Activated naive CD8-positive, alpha-beta T cell treated with anti-CD3 and anti-CD28 coated beads for 36 hours (primary cell): Measurements from ENCODE around the gene CSKMT. TPM values are rescaled to one million over a fixed set of nuclear protein-coding genes. Genes with fewer than 3 reads are reported as not detected.
"Not testable (repeated sequence)": the region's sequence is repeated elsewhere in the genome, so short reads cannot be mapped to it uniquely, and the experiment has no call there.

ENCODE experiments used
- DNase-seq: peaks from one replicate; pipeline ENCODE4 v3.0.0; 2021
- H3K27ac Mint-ChIP-seq: one replicate; pipeline ENCODE4 v1.8.0; 2022; ENCODE audit warnings: mild to moderate bottlenecking, moderate library complexity, mixed read lengths
- H3K27me3 Mint-ChIP-seq: one replicate; pipeline ENCODE4 v1.8.0; 2022; ENCODE audit warnings: mild to moderate bottlenecking, mixed read lengths
- H3K36me3 Mint-ChIP-seq: one replicate; pipeline ENCODE4 v1.8.0; 2021; ENCODE audit warnings: mild to moderate bottlenecking, mixed read lengths
- H3K4me1 Mint-ChIP-seq: one replicate; pipeline ENCODE4 v1.8.0; 2021; ENCODE audit warnings: mixed read lengths
- H3K4me3 Mint-ChIP-seq: one replicate; pipeline ENCODE4 v1.8.0; 2022; ENCODE audit warnings: mild to moderate bottlenecking, moderate library complexity, mixed read lengths
- H3K9me3 Mint-ChIP-seq: one replicate; pipeline ENCODE4 v1.8.0; 2022; ENCODE audit warnings: mixed read lengths
- total RNA-seq, 2 experiments: library from RNA; stranded (reverse); gene quantifications; one replicate each; pipeline ENCODE4 v1.2.3, GENCODE V29; 2021

The CSKMT gene
- total RNA-seq, 2 experiments from 2014 or later: 28.7 to 39.7 TPM

GRCh38 chr11:62671608-62672389 is 6.7 kb downstream of the CSKMT start, which contains the start of the genes LBHD1 and UQCC3:
Gene LBHD1, minus strand, starts transcription at chr11:62672267. Its CDS starts 2,236 bp downstream, at chr11:62670031.
Gene UQCC3, plus strand, starts transcription at chr11:62671673. Its CDS starts 73 bp downstream, at chr11:62671746.
- H3K27me3 Mint-ChIP-seq: no peaks in the 10 kb centered on the region
- H3K36me3 Mint-ChIP-seq: peaks cover 65% of the 10 kb centered on the region
- H3K4me1 Mint-ChIP-seq: peaks cover 54% of the 10 kb centered on the region
- peak within 1 kb of the TSS; percentile 91 for H3K4me3 Mint-ChIP-seq
- H3K9me3 Mint-ChIP-seq: no peaks in the 10 kb centered on the region
- DNase-seq: peak; percentile 79
- peak within 1 kb of the TSS; percentile 95 for H3K27ac Mint-ChIP-seq

- peak overlapping the region; percentile 95 for H3K27ac Mint-ChIP-seq
- no peak for DNase-seq
- H3K9me3 Mint-ChIP-seq: no peaks in the 10 kb centered on the region
- H3K4me3 Mint-ChIP-seq: peak overlapping the region; percentile 91
- peaks cover 54% of the 10 kb centered on the region for H3K4me1 Mint-ChIP-seq
- peaks cover 67% of the 10 kb centered on the region for H3K36me3 Mint-ChIP-seq
- H3K27me3 Mint-ChIP-seq: no peaks in the 10 kb centered on the region
Observed at GRCh38 chr11:62673196-62673525, 8.0 kb downstream of the CSKMT start.

- H3K4me3 Mint-ChIP-seq, H3K27me3 Mint-ChIP-seq, H3K27ac Mint-ChIP-seq, H3K9me3 Mint-ChIP-seq, DNase-seq: not testable (repeated sequence)
- Mint-ChIP-seq H3K4me1 (peaks cover 43% of the 10 kb centered on the region), H3K36me3 (peaks cover 52% of the 10 kb centered on the region)
Observed at GRCh38 chr11:62675415-62675814, 10.3 kb downstream of the CSKMT start.

- no peak for DNase-seq
- H3K4me3 Mint-ChIP-seq: peak overlapping the region; percentile 90
- no peaks in the 10 kb centered on the region for H3K9me3 Mint-ChIP-seq
- peak overlapping the region; percentile 39 for H3K27ac Mint-ChIP-seq
- no peaks in the 10 kb centered on the region for H3K27me3 Mint-ChIP-seq
- peaks cover 47% of the 10 kb centered on the region for H3K4me1 Mint-ChIP-seq
- H3K36me3 Mint-ChIP-seq: peaks cover 40% of the 10 kb centered on the region
Observed at GRCh38 chr11:62676698-62677097, 11.6 kb downstream of the CSKMT start.

GRCh38 chr11:62677156-62677555 is 12.0 kb downstream of the CSKMT start:
- H3K36me3 Mint-ChIP-seq: peaks cover 38% of the 10 kb centered on the region
- peaks cover 47% of the 10 kb centered on the region for H3K4me1 Mint-ChIP-seq
- H3K9me3 Mint-ChIP-seq: no peaks in the 10 kb centered on the region
- H3K27ac Mint-ChIP-seq: peak overlapping the region; percentile 39
- no peak for DNase-seq
- H3K4me3 Mint-ChIP-seq: peak overlapping the region; percentile 90
- no peaks in the 10 kb centered on the region for H3K27me3 Mint-ChIP-seq

GRCh38 chr11:62677714-62678113 is 12.6 kb downstream of the CSKMT start:
- no peak for DNase-seq
- Mint-ChIP-seq H3K36me3 (peaks cover 32% of the 10 kb centered on the region), H3K4me1 (peaks cover 42% of the 10 kb centered on the region), H3K27ac (peak overlapping the region; percentile 89), H3K4me3 (peak overlapping the region; percentile 90), H3K27me3 (no peaks in the 10 kb centered on the region), H3K9me3 (no peaks in the 10 kb centered on the region)

- H3K36me3 Mint-ChIP-seq: peaks cover 29% of the 10 kb centered on the region
- H3K9me3 Mint-ChIP-seq: no peaks in the 10 kb centered on the region
- peak overlapping the region; percentile 90 for H3K4me3 Mint-ChIP-seq
- no peak for DNase-seq
- peak overlapping the region; percentile 89 for H3K27ac Mint-ChIP-seq
- H3K4me1 Mint-ChIP-seq: peaks cover 37% of the 10 kb centered on the region
- H3K27me3 Mint-ChIP-seq: no peaks in the 10 kb centered on the region
Observed at GRCh38 chr11:62678433-62678769, 13.3 kb downstream of the CSKMT start.

GRCh38 chr11:62678770-62679696 is 13.9 kb downstream of the CSKMT start, which contains the start of gene UBXN1:
Gene UBXN1, minus strand, starts transcription at chr11:62679073. Its CDS starts 150 bp downstream, at chr11:62678923.
- H3K27ac Mint-ChIP-seq: peak within 1 kb of the TSS; percentile 89
- H3K4me3 Mint-ChIP-seq: peak within 1 kb of the TSS; percentile 90
- peak; percentile 88 for DNase-seq
- H3K9me3 Mint-ChIP-seq: no peaks in the 10 kb centered on the region
- peaks cover 27% of the 10 kb centered on the region for H3K36me3 Mint-ChIP-seq
- H3K27me3 Mint-ChIP-seq: no peaks in the 10 kb centered on the region
- peaks cover 34% of the 10 kb centered on the region for H3K4me1 Mint-ChIP-seq

GRCh38 chr11:62680825-62681240 is 15.7 kb downstream of the CSKMT start:
- Mint-ChIP-seq H3K27me3 (no peaks in the 10 kb centered on the region), H3K4me3 (peak overlapping the region; percentile 42), H3K36me3 (peaks cover 19% of the 10 kb centered on the region), H3K4me1 (peaks cover 32% of the 10 kb centered on the region), H3K27ac (peak overlapping the region; percentile 75), H3K9me3 (no peaks in the 10 kb centered on the region)
- DNase-seq: peak; percentile 38

GRCh38 chr11:62682518-62682917 is 17.4 kb downstream of the CSKMT start:
- no peaks in the 10 kb centered on the region for H3K9me3 Mint-ChIP-seq
- no peak for DNase-seq
- no peak overlapping the region for H3K4me3 Mint-ChIP-seq
- H3K4me1 Mint-ChIP-seq: peaks cover 20% of the 10 kb centered on the region
- H3K27ac Mint-ChIP-seq: no peak overlapping the region
- peaks cover 10% of the 10 kb centered on the region for H3K27me3 Mint-ChIP-seq
- H3K36me3 Mint-ChIP-seq: peaks cover 9% of the 10 kb centered on the region

- H3K27me3 Mint-ChIP-seq: peaks cover 19% of the 10 kb centered on the region
- no peak overlapping the region for H3K27ac Mint-ChIP-seq
- no peak for DNase-seq
- no peaks in the 10 kb centered on the region for H3K4me1 Mint-ChIP-seq
- no peaks in the 10 kb centered on the region for H3K9me3 Mint-ChIP-seq
- peaks cover 12% of the 10 kb centered on the region for H3K36me3 Mint-ChIP-seq
- H3K4me3 Mint-ChIP-seq: no peak overlapping the region
Observed at GRCh38 chr11:62687508-62688396, 22.6 kb downstream of the CSKMT start.

GRCh38 chr11:62688491-62688890 is 23.4 kb downstream of the CSKMT start:
- H3K36me3 Mint-ChIP-seq: peaks cover 15% of the 10 kb centered on the region

GRCh38 chr11:62689421-62690183 is 24.5 kb downstream of the CSKMT start, which contains the start of gene LRRN4CL:
Gene LRRN4CL, minus strand, starts transcription at chr11:62689530. Its CDS starts 1,022 bp downstream, at chr11:62688508.
- peaks cover 15% of the 10 kb centered on the region for H3K36me3 Mint-ChIP-seq
- H3K4me1 Mint-ChIP-seq: no peaks in the 10 kb centered on the region
- H3K27me3 Mint-ChIP-seq: peaks cover 19% of the 10 kb centered on the region
- no peak within 1 kb of the TSS for H3K4me3 Mint-ChIP-seq
- H3K9me3 Mint-ChIP-seq: no peaks in the 10 kb centered on the region
- H3K27ac Mint-ChIP-seq: no peak within 1 kb of the TSS
- DNase-seq: no peak

More at GRCh38 chr11:62688491-62688890, 23.4 kb downstream of the CSKMT start:
- no peak overlapping the region for H3K4me3 Mint-ChIP-seq
- H3K9me3 Mint-ChIP-seq: no peaks in the 10 kb centered on the region
- no peaks in the 10 kb centered on the region for H3K4me1 Mint-ChIP-seq
- DNase-seq: no peak
- H3K27ac Mint-ChIP-seq: no peak overlapping the region
- peaks cover 19% of the 10 kb centered on the region for H3K27me3 Mint-ChIP-seq

GRCh38 chr11:62693624-62694023 is 28.5 kb downstream of the CSKMT start:
- not testable (repeated sequence) for H3K27ac Mint-ChIP-seq, DNase-seq, H3K4me3 Mint-ChIP-seq, H3K9me3 Mint-ChIP-seq, H3K4me1 Mint-ChIP-seq, H3K27me3 Mint-ChIP-seq
- H3K36me3 Mint-ChIP-seq: peaks cover 12% of the 10 kb centered on the region
